Activated CD8-positive, alpha-beta memory T cell treated with anti-CD3 and anti-CD28 coated beads, Interleukin-2, amount 50 U/mL, for 1 hour (primary cell): ENCODE measurements around the gene NUDT8.
"Not testable (repeated sequence)": the region's sequence is repeated elsewhere in the genome, so short reads cannot be mapped to it uniquely, and the experiment has no call there.

Source experiments
- DNase-seq: peaks from one replicate; pipeline ENCODE4 v3.0.0-alpha.2; 2020; ENCODE audit errors: extremely low read depth

NUDT8 gene

GRCh38 chr11:67628710-67629385 is 889 bp downstream of the NUDT8 start:
- DNase-seq: no peak

GRCh38 chr11:67627812-67628624 is 1.7 kb downstream of the NUDT8 start:
- DNase-seq: no peak

- no peak for DNase-seq
Observed at GRCh38 chr11:67627441-67627811, 2.3 kb downstream of the NUDT8 start.

- DNase-seq: no peak
Observed at GRCh38 chr11:67626970-67627369, 2.8 kb downstream of the NUDT8 start.

GRCh38 chr11:67626131-67626833 is 3.5 kb downstream of the NUDT8 start:
- DNase-seq: not testable (repeated sequence)

GRCh38 chr11:67623795-67624194 is 5.9 kb downstream of the NUDT8 start:
- not testable (repeated sequence) for DNase-seq

- DNase-seq: not testable (repeated sequence)
Observed at GRCh38 chr11:67622905-67623304, 6.8 kb downstream of the NUDT8 start.

GRCh38 chr11:67621928-67622327 is 7.8 kb downstream of the NUDT8 start:
- not testable (repeated sequence) for DNase-seq

GRCh38 chr11:67620621-67621020 is 9.1 kb downstream of the NUDT8 start:
- DNase-seq: not testable (repeated sequence)

- DNase-seq: not testable (repeated sequence)
Observed at GRCh38 chr11:67619683-67620618, 9.8 kb downstream of the NUDT8 start.

GRCh38 chr11:67618901-67619659 is 10.7 kb downstream of the NUDT8 start:
- DNase-seq: not testable (repeated sequence)

GRCh38 chr11:67617243-67617953 is 12.3 kb downstream of the NUDT8 start:
- DNase-seq: no peak

- no peak for DNase-seq
Observed at GRCh38 chr11:67616431-67617242, 13.1 kb downstream of the NUDT8 start.

GRCh38 chr11:67615728-67616430 is 13.9 kb downstream of the NUDT8 start:
- DNase-seq: no peak

GRCh38 chr11:67614730-67615714 is 14.7 kb downstream of the NUDT8 start:
- no peak for DNase-seq

GRCh38 chr11:67613960-67614715 is 15.6 kb downstream of the NUDT8 start:
- DNase-seq: peak; percentile 52
